SK-N-MC (cell line): Measurements from ENCODE around the gene SLC24A1.

Experiments
- EZH2 ChIP-seq: fragments of 200-600 bp; sonication (generic); IDR thresholded peaks from one replicate; pipeline ENCODE4 v1.6.1; 2017; ENCODE audit warnings: antibody characterized with exemption
- FOXP2 ChIP-seq: optimal IDR thresholded peaks from 2 replicates; pipeline ENCODE3; 2011; ENCODE audit warnings: mild to moderate bottlenecking, moderate library complexity; ENCODE audit not compliant: insufficient read depth; ENCODE audit errors: extremely low read length, control extremely low read depth
- POLR2AphosphoS5 ChIP-seq: IDR thresholded peaks from 2 replicates; pipeline ENCODE4 v1.6.1; 2012; ENCODE audit warnings: mild to moderate bottlenecking, low read depth, low read length, borderline replicate concordance

DNA sequence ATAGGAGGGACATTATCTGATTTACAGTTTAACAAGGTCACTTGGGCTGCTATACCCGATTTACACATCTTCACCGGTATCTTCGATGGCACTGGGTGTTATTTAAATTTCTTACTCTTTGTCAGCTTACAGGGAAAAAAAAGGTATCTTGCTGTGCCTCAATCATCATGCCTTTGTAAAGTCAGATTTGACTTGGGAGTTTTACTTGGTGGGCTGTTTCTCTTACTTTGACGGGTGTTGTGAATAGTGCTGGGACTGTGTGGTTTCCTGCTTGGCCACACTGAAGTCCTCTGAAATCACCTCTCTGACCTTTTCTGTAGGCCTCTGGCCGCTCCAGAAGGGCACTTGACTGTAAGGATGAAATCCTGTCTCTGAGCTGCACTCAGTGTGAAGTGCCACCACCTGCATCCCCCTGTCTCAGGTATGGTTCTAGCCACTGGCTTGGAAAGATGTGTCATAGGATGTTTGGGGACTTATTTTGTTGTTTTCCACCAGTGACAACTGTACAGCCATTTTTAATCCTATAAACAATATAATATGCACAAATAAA lies 3.1 kb upstream of the SLC24A1 start:
- no peak for TF ChIP-seq EZH2
- TF ChIP-seq FOXP2 = no peak
- TF ChIP-seq POLR2AphosphoS5 = no peak
